HCT116 (cell line): ENCODE results near the gene FGF16.
A peak's percentile ranks its signal among the peaks of the same experiment; 100 is the strongest.

Source experiments
- EZH2 ChIP-seq: fragments of 200-600 bp; sonication (generic); IDR thresholded peaks from 2 replicates; pipeline ENCODE4 v1.6.1; 2017; ENCODE audit warnings: antibody characterized with exemption, mixed run types
- EZH2phosphoT487 ChIP-seq: fragments of 200-600 bp; IDR thresholded peaks from 2 replicates; pipeline ENCODE4 v1.6.1; 2018; ENCODE audit warnings: antibody characterized with exemption, borderline replicate concordance
- JUND ChIP-seq: IDR thresholded peaks from 2 replicates; pipeline ENCODE4 v1.6.1; 2012
- POLR2A ChIP-seq: IDR thresholded peaks from 2 replicates; pipeline ENCODE4 v1.7.0; 2011; ENCODE audit warnings: borderline replicate concordance; ENCODE audit not compliant: insufficient read depth, insufficient read length; ENCODE audit errors: extremely low read depth
- RAD21 ChIP-seq: IDR thresholded peaks from 2 replicates; pipeline ENCODE4 v1.6.1; 2012; ENCODE audit warnings: low read depth, mild to moderate bottlenecking
- YY1 ChIP-seq: IDR thresholded peaks from 2 replicates; pipeline ENCODE4 v1.6.1; 2011; ENCODE audit warnings: low read length, low read depth, moderate library complexity, mild to moderate bottlenecking; ENCODE audit not compliant: insufficient replicate concordance; ENCODE audit errors: extremely low read depth
- TF ChIP-seq, protein P1 (sequence below), 3 experiments: fragments of 200-600 bp in 1 of 3; sonication (generic) in 1 of 3; IDR thresholded peaks in 2 of 3; conservative IDR thresholded peaks in 1 of 3; 2 replicates each; pipeline ENCODE4 v1.5.1; 2012 to 2017; ENCODE audit warnings: low read depth in 2 of 3, low read length in 2 of 3, antibody characterized with exemption in 1 of 3, borderline replicate concordance in 1 of 3, control low read depth in 1 of 3, mild to moderate bottlenecking in 1 of 3, mixed read lengths in 1 of 3, mixed run types in 1 of 3, moderate library complexity in 1 of 3; ENCODE audit not compliant: insufficient read depth in 1 of 3

DNA sequence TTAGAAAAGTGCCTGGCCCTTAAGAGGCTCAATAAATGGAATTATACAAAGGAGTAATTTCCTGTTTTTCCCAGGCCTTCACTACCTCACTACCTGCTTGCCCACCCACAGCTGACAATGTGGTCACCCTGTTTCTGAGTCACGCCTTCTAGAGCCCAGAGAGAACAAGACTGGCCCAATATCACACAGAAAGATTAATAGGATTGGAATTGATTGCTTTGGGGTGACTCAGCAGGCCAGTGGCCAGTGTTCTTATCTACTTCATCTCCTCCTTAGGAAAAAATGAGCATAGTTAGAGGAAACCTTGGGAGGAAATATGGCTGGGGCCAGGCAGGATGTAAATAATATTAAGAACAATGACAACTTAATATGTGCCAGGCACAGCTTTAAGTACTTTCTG lies 4.5 kb upstream of the FGF16 start:
- TF ChIP-seq JUND (peak; percentile 66), YY1 (no peak), RAD21 (no peak), EZH2 (no peak), POLR2A (no peak), EZH2phosphoT487 (no peak)
- TF ChIP-seq, protein P1, sequence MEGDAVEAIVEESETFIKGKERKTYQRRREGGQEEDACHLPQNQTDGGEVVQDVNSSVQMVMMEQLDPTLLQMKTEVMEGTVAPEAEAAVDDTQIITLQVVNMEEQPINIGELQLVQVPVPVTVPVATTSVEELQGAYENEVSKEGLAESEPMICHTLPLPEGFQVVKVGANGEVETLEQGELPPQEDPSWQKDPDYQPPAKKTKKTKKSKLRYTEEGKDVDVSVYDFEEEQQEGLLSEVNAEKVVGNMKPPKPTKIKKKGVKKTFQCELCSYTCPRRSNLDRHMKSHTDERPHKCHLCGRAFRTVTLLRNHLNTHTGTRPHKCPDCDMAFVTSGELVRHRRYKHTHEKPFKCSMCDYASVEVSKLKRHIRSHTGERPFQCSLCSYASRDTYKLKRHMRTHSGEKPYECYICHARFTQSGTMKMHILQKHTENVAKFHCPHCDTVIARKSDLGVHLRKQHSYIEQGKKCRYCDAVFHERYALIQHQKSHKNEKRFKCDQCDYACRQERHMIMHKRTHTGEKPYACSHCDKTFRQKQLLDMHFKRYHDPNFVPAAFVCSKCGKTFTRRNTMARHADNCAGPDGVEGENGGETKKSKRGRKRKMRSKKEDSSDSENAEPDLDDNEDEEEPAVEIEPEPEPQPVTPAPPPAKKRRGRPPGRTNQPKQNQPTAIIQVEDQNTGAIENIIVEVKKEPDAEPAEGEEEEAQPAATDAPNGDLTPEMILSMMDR (IDR thresholded peaks at IDR 0.05 in 2 of 3, conservative IDR thresholded peaks at IDR 0.05 in 1 of 3; ENCODE audit: borderline replicate concordance in 1 of 3, insufficient read depth in 1 of 3, low read depth in 2 of 3, low read length in 2 of 3), result no peak
